Neutrophil (primary cell): ENCODE results near the gene OPN1MW.
"Not testable (repeated sequence)": the region's sequence is repeated elsewhere in the genome, so short reads cannot be mapped to it uniquely, and the experiment has no call there.

ENCODE experiments used
- H3K27ac ChIP-seq: fragments of 200-600 bp; sonication (generic); 2 replicates; pipeline ENCODE4 v1.5.1; 2016; ENCODE audit warnings: mild to moderate bottlenecking, moderate library complexity
- H3K27me3 ChIP-seq: fragments of 200-600 bp; sonication (generic); 2 replicates; pipeline ENCODE4 v1.6.0; 2016; ENCODE audit warnings: mild to moderate bottlenecking
- H3K36me3 ChIP-seq: fragments of 200-600 bp; sonication (generic); 2 replicates; pipeline ENCODE4 v1.5.1; 2017
- H3K4me1 ChIP-seq, 2 experiments: fragments of 200-600 bp in 1 of 2; sonication (generic) in 1 of 2; 1 replicate in 1 of 2; 2 replicates in 1 of 2; pipeline versions ENCODE4 v1.5.1 to v1.6.1; 2013 to 2016; ENCODE audit warnings: low read depth in 1 of 2, low read length in 1 of 2, mild to moderate bottlenecking in 1 of 2, moderate library complexity in 1 of 2; ENCODE audit not compliant: control insufficient read depth in 1 of 2, insufficient read depth in 1 of 2
- H3K4me3 ChIP-seq, 2 experiments: fragments of 200-600 bp in 1 of 2; sonication (generic) in 1 of 2; 1 replicate in 1 of 2; 2 replicates in 1 of 2; pipeline ENCODE4 v1.5.1; 2013 to 2016; ENCODE audit warnings: low read depth in 1 of 2, low read length in 1 of 2, mild to moderate bottlenecking in 1 of 2, moderate library complexity in 1 of 2
- H3K9me3 ChIP-seq: fragments of 200-600 bp; sonication (generic); 2 replicates; pipeline ENCODE4 v1.5.1; 2016

Gene OPN1MW

GRCh38 chrX:154192846-154193245 lies 10.4 kb downstream of the OPN1MW start:
- not testable (repeated sequence) for H3K9me3 ChIP-seq, H3K4me1 ChIP-seq, H3K27ac ChIP-seq, H3K36me3 ChIP-seq, H3K27me3 ChIP-seq, H3K4me3 ChIP-seq

- H3K36me3 ChIP-seq, H3K27ac ChIP-seq, H3K4me3 ChIP-seq, H3K9me3 ChIP-seq, H3K4me1 ChIP-seq, H3K27me3 ChIP-seq: not testable (repeated sequence)
Measured at GRCh38 chrX:154194316-154194715, 11.9 kb downstream of the OPN1MW start.

DNA sequence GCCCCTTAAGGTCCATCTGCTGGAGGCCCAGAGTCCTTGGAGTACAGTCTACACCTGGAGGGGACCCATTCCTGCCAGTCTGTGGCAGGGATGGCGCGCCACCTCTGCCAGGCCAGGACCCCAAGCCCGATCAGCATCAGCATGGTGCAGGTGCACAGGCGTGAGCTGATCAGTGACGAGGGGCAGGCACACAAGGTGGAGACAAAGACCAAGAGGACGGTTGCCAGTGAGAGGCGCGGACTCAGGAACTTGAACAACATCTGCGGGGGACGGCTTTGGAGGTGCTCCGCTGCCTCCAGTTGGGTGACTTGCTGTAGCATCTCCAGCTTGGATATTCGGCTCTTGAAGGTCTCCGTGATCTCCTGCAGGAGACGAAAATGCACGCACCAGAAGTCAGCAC lies 14.1 kb downstream of the OPN1MW start:
- not testable (repeated sequence) for H3K27ac ChIP-seq, H3K27me3 ChIP-seq, H3K4me3 ChIP-seq, H3K9me3 ChIP-seq, H3K4me1 ChIP-seq, H3K36me3 ChIP-seq

DNA sequence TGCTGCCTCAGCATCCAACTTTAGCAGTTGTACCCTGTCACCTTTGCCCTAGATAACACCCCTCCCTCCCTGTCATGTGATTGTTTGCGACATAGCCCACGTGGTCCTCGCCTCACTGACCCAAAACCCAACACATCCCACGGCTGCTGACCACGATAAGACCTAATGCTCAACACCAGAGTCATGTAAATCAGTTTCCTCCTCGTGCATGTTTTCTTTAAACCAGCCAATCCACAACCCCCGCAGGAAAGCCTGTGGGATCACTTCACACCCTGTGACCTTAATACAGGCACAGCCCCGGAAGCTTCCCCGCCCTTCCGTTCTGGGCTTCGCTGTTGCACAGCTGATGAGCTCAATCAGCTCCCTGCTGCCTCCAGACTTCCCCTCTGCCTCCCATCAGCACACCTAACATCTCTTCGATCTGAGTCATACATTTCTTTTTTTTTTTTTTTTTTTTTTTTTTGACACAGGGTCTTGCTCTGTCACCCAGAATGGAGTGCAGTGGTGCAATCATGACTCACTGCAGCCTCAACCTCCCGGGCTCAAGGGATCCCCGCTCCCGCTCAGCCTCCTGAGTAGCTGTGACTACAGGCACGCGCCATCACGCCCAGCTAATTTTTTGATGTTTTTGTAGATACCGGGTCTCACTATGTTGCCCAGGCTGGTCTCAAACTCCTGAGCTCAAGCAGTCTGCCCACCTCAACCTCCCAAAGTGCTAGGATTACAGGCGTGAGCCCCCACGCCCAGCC lies 27.4 kb downstream of the OPN1MW start:
- H3K36me3 ChIP-seq, H3K27me3 ChIP-seq, H3K4me1 ChIP-seq, H3K9me3 ChIP-seq, H3K4me3 ChIP-seq, H3K27ac ChIP-seq: not testable (repeated sequence)

DNA sequence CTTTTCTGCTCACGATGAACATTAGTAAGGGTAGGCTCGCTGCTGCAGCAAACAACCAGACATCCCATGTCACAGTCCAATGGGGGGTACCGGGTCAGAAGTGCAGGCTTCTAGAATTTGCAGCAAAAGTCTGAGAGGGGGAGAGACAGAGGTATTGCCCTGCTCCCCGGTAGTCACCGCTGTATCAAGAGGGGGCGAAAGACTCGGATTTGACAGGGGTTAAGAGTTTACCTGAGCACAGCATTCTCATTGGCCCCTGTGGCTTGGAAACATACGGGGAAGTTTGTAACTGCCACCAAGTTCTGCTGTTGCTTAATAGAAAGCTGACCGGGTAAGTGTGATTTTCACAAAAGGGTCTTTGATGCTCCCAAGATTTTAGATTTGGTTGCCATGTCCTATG lies 28.7 kb downstream of the OPN1MW start:
- H3K27ac ChIP-seq: peak overlapping the region; percentile 81
- not testable (repeated sequence) for H3K9me3 ChIP-seq, H3K27me3 ChIP-seq, H3K4me3 ChIP-seq, H3K36me3 ChIP-seq, H3K4me1 ChIP-seq

DNA sequence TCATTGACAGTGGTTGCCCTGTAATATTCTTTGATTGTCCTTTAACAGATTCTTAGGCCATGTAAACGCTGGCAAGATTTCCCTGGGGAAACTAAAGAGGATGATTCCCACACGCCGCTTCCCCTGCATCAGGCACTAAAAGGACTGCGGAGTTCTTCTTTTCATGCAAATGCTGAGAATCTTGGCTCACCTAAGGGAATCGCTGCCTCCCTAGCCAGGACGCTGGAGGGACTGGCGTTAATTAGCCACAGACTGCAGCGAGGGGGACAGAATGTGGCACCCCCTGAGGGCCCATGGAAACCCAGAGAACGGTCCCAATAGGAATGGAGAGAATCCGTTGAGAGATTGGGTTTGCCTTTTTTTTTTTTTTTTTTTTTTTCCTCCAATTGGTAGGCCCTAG lies 29.1 kb downstream of the OPN1MW start:
- not testable (repeated sequence) for H3K4me1 ChIP-seq, H3K36me3 ChIP-seq

GRCh38 chrX:154219456-154219855 lies 37.1 kb downstream of the OPN1MW start, which contains the start of gene OPN1MW2:
Gene OPN1MW2, plus strand, starts transcription at chrX:154219756. Its CDS starts 60 bp downstream, at chrX:154219816.
- not testable (repeated sequence) for H3K27ac ChIP-seq, H3K4me1 ChIP-seq, H3K27me3 ChIP-seq, H3K4me3 ChIP-seq, H3K9me3 ChIP-seq, H3K36me3 ChIP-seq

More for the DNA sequence above, 29.1 kb downstream of the OPN1MW start:
- H3K27ac ChIP-seq, H3K27me3 ChIP-seq, H3K4me3 ChIP-seq, H3K9me3 ChIP-seq: not testable (repeated sequence)

DNA sequence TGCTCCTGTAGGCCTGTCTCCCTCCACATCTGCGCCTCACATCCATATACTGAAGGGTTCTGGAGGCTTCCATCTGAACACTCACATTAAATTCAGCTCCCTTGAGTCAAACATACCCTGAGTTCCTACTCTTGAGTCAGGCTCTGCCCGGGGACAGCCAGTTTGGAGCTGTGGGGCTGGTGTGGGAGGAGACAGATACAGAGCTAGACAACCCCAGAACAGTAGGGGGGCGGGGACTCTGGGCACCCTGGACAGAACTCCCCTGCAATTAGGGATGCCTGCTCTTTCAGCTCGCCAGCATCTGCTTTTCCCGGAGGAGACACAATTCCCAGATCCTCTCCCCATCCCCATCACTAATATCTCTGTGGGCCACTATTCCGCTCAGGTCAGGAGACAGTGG lies 42.9 kb downstream of the OPN1MW start:
- not testable (repeated sequence) for H3K4me3 ChIP-seq, H3K36me3 ChIP-seq, H3K4me1 ChIP-seq, H3K9me3 ChIP-seq, H3K27ac ChIP-seq, H3K27me3 ChIP-seq

- H3K36me3 ChIP-seq, H3K27ac ChIP-seq, H3K4me1 ChIP-seq, H3K4me3 ChIP-seq, H3K27me3 ChIP-seq, H3K9me3 ChIP-seq: not testable (repeated sequence)
Measured at GRCh38 chrX:154226706-154227105, 44.3 kb downstream of the OPN1MW start.

GRCh38 chrX:154231443-154231842 lies 49.0 kb downstream of the OPN1MW start:
- not testable (repeated sequence) for H3K27me3 ChIP-seq, H3K9me3 ChIP-seq, H3K4me1 ChIP-seq, H3K4me3 ChIP-seq, H3K36me3 ChIP-seq, H3K27ac ChIP-seq

- H3K4me3 ChIP-seq, H3K36me3 ChIP-seq, H3K9me3 ChIP-seq, H3K27ac ChIP-seq, H3K4me1 ChIP-seq, H3K27me3 ChIP-seq: not testable (repeated sequence)
Measured at GRCh38 chrX:154233620-154234019, 51.2 kb downstream of the OPN1MW start.

DNA sequence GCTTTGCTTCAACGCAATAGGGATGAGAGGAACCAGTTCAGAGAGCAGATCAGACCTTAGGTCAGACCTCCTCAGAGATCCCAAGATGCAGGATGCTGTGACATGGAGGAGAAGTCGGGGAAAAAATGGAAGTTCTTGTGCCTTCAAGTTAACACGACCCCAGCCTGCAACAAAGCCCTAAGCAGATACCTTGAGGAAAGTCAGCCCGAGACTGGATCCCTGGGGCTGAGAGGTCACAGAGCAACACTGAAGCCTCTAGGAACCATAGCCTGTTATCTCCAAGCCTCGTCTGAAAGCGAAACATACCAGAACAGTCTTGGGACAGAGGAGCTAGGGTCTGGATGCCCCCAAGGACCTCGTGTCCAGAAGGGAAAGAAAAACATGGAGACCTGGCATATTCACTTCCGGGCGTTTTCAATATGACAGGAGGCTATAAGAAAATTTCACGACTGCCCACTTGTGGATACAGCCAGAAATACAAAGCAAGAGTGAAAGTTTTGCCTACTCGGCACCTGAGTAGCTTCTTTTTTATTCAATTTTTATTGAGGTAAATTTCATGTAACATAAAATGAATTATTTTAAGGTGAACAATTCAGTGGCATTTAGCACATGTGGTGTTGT lies 56.7 kb downstream of the OPN1MW start:
- not testable (repeated sequence) for H3K4me1 ChIP-seq, H3K4me3 ChIP-seq, H3K36me3 ChIP-seq, H3K27me3 ChIP-seq, H3K27ac ChIP-seq, H3K9me3 ChIP-seq

DNA sequence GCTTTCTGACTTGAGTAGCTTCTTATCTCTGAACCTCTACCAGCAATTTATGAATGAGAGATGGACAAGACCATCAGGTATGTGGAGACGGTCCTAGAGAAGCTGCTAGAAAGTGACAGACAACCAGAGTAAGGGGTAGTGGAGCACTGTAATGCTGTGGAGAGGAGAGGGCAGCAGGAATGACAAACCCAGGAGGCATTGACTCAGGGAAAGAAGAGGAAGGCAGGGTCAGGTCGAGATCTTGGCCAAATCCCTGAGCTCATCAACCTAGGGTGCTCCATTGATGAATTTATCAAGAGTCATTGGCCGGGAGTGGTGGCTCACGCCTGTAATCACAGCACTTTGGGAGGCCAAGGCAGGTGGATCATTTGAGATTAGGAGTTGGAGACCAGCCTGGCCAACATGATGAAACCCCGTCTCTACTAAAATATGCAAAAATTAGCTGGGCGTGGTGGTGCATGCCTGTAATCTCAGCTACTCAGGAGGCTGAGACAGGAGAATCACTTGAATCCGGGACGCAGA lies 57.6 kb downstream of the OPN1MW start:
- H3K27ac ChIP-seq, H3K9me3 ChIP-seq, H3K4me1 ChIP-seq, H3K4me3 ChIP-seq, H3K27me3 ChIP-seq, H3K36me3 ChIP-seq: not testable (repeated sequence)
